HG02840 (cell line): ENCODE results near the gene NAGK.
"Not testable (repeated sequence)": the region's sequence is repeated elsewhere in the genome, so short reads cannot be mapped to it uniquely, and the experiment has no call there.

Source experiments
- ATAC-seq: cut with Tn5 transposase; IDR thresholded peaks from one replicate; pipeline ENCODE4 v1.9.1; 2021; ENCODE audit warnings: mild to moderate bottlenecking, moderate library complexity, moderate number of reproducible peaks; ENCODE audit not compliant: unreplicated experiment, low FRiP score

NAGK gene

GRCh38 chr2:71068218-71069035 lies at the start of gene NAGK:
Gene NAGK (plus strand): TSS chr2:71068648. CDS start chr2:71068684, 36 bp downstream.
- ATAC-seq: peak; percentile 48

- not testable (repeated sequence) for ATAC-seq
Observed at GRCh38 chr2:71019989-71020388, 48.5 kb upstream of the NAGK start.

GRCh38 chr2:71021394-71021793 lies 47.1 kb upstream of the NAGK start:
- ATAC-seq: not testable (repeated sequence)

GRCh38 chr2:71023553-71024243 lies 44.8 kb upstream of the NAGK start:
- not testable (repeated sequence) for ATAC-seq

- not testable (repeated sequence) for ATAC-seq
Observed at GRCh38 chr2:71036296-71036695, 32.2 kb upstream of the NAGK start.

GRCh38 chr2:71042287-71042686 lies 26.2 kb upstream of the NAGK start:
- ATAC-seq: no peak

- ATAC-seq: no peak
Observed at GRCh38 chr2:71043531-71044407, 24.7 kb upstream of the NAGK start.

- no peak for ATAC-seq
Observed at GRCh38 chr2:71045151-71045550, 23.3 kb upstream of the NAGK start.

- ATAC-seq: no peak
Observed at GRCh38 chr2:71045865-71046548, 22.4 kb upstream of the NAGK start.

GRCh38 chr2:71048096-71048495 lies 20.4 kb upstream of the NAGK start:
- no peak for ATAC-seq

- ATAC-seq: not testable (repeated sequence)
Observed at GRCh38 chr2:71049704-71050360, 18.6 kb upstream of the NAGK start.

GRCh38 chr2:71055206-71055740 lies 13.2 kb upstream of the NAGK start:
- ATAC-seq: not testable (repeated sequence)

- no peak for ATAC-seq
Observed at GRCh38 chr2:71060211-71060610, 8.2 kb upstream of the NAGK start.

- ATAC-seq: no peak
Observed at GRCh38 chr2:71060871-71061270, 7.6 kb upstream of the NAGK start.

GRCh38 chr2:71063216-71063615 lies 5.2 kb upstream of the NAGK start:
- ATAC-seq: no peak

- ATAC-seq: no peak
Observed at GRCh38 chr2:71064110-71064611, 4.3 kb upstream of the NAGK start.

GRCh38 chr2:71064754-71065621 lies 3.5 kb upstream of the NAGK start:
- peak; percentile 32 for ATAC-seq

- no peak for ATAC-seq
Observed at GRCh38 chr2:71066856-71067255, 1.6 kb upstream of the NAGK start.
